Mesothelial cell of epicardium (in vitro differentiated cells): Measurements from ENCODE around the gene HDAC4. TPM values are rescaled to one million over a fixed set of nuclear protein-coding genes. Genes with fewer than 3 reads are reported as not detected.
A peak's percentile ranks its signal among the peaks of the same experiment; 100 is the strongest.

ENCODE experiments used
- DNase-seq, 2 experiments: peaks; one replicate each; pipeline ENCODE4 v3.0.0; 2021; ENCODE audit warnings: low spot score in 2 of 2; ENCODE audit not compliant: unreplicated experiment in 2 of 2
- H3K27ac Mint-ChIP-seq: 2 replicates; pipeline ENCODE4 v1.8.0; 2021; ENCODE audit warnings: mixed read lengths
- H3K27me3 Mint-ChIP-seq: 2 replicates; pipeline ENCODE4 v1.8.0; 2021; ENCODE audit warnings: low read depth, mixed read lengths
- H3K36me3 Mint-ChIP-seq: 2 replicates; pipeline ENCODE4 v1.8.0; 2021; ENCODE audit warnings: mixed read lengths
- H3K4me1 Mint-ChIP-seq: 2 replicates; pipeline ENCODE4 v1.8.0; 2021; ENCODE audit warnings: mixed read lengths
- H3K4me3 Mint-ChIP-seq: 2 replicates; pipeline ENCODE4 v1.8.0; 2021; ENCODE audit warnings: mild to moderate bottlenecking, moderate library complexity, mixed read lengths
- H3K9me3 Mint-ChIP-seq: 2 replicates; pipeline ENCODE4 v1.8.0; 2021; ENCODE audit warnings: mixed read lengths
- total RNA-seq: library from RNA; stranded (reverse); gene quantifications from 3 replicates; pipeline ENCODE4 v1.2.1, GENCODE V29; 2021
- TF ChIP-seq, protein P1 (sequence below): fragments of 200-600 bp; sonication (generic); IDR thresholded peaks from one replicate; pipeline ENCODE4 v1.5.0; 2021; ENCODE audit warnings: antibody characterized with exemption; ENCODE audit not compliant: unreplicated experiment

The HDAC4 gene
- total RNA-seq, 1 donor from 2014 or later = 59.2 TPM

DNA sequence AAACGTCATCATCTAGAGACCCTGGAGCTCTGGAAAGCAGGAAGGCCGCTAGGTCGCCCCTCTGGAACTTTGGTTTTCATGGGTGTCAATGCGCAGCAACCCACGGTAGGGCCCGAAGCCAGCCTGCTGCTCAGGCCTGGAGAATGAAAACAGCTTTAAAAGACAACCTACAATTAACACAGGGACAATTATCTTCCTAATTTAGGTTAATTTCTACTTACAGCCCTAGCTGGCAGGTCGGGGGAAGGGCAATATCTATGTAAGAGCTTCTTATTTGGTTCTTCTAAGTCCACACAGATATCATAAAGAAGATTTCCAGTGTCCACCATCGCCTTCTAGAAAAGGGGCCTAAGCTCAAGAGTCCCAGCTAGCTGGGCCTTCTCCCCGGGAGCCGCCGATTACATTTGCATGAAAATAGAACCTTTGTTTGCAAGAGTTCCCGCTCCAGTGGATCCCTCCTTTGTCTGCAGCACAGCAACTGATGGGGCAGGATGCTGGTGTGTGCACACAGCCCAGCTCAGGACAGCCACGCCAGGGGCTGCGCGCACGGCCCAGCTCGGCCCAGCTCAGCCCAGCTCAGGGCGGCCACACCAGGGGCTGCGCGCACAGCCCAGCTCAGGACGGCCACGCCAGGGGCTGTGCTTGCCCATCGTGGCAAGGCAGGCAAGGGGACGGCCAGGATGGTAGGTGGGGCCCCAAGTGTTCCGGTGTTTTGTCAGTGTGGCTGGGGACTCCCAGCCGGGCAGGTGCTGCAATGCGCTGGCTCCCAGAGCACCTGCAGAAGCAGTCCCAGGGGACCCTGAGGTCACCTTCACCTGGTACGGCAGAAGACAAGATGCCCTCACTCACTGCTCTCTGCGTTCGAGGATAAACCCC lies 109.1 kb downstream of the HDAC4 start:
- TF ChIP-seq, protein P1, sequence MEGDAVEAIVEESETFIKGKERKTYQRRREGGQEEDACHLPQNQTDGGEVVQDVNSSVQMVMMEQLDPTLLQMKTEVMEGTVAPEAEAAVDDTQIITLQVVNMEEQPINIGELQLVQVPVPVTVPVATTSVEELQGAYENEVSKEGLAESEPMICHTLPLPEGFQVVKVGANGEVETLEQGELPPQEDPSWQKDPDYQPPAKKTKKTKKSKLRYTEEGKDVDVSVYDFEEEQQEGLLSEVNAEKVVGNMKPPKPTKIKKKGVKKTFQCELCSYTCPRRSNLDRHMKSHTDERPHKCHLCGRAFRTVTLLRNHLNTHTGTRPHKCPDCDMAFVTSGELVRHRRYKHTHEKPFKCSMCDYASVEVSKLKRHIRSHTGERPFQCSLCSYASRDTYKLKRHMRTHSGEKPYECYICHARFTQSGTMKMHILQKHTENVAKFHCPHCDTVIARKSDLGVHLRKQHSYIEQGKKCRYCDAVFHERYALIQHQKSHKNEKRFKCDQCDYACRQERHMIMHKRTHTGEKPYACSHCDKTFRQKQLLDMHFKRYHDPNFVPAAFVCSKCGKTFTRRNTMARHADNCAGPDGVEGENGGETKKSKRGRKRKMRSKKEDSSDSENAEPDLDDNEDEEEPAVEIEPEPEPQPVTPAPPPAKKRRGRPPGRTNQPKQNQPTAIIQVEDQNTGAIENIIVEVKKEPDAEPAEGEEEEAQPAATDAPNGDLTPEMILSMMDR = no peak
- Mint-ChIP-seq H3K4me3 (no peak overlapping the region), H3K9me3 (no peaks in the 10 kb centered on the region), H3K27me3 (no peaks in the 10 kb centered on the region), H3K36me3 (no peaks in the 10 kb centered on the region), H3K27ac (no peak overlapping the region), H3K4me1 (peaks cover 34% of the 10 kb centered on the region)
- no peak for DNase-seq

DNA sequence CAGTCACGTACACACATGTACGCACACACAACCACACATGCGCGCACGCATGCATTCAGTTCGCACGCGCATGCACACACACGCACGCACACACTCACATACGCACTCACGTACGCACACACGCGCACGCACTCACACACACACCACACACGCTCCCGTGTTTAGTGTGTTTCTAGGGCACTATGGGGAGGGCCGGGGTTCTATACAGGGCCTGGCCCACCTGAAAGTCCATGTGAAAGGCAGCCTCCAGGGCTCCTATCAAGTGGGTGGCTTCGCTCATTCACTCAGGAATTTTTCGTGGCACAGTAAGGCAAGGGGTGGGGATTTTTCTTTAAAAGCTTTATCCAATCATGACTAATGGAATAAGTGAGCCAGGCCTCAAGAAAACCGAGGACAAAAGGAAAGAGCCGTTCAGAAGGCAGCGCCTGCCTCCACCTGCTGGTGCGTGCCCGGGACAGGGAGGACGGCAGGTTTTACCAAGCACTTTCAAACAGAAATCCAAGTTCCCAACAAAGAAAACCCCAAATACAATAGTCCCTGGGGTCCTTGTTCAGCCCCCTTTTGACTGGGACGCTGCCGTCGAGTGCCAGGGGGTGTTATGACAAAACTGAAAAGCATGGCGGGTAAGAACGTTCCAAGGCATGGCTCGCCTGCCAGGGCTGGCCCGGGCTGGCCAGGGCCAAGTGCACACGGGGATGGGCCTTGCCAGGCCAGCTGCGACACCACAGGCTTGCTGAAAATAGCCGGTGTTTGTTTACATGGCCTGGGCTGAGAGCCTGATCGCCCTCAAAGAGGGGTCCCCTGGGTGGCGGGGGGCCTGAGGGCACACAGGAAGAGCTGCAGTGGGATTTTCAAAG lies 110.0 kb downstream of the HDAC4 start:
- Mint-ChIP-seq H3K9me3 (no peaks in the 10 kb centered on the region), H3K4me1 (peaks cover 35% of the 10 kb centered on the region), H3K4me3 (no peak overlapping the region), H3K27me3 (no peaks in the 10 kb centered on the region), H3K36me3 (no peaks in the 10 kb centered on the region), H3K27ac (no peak overlapping the region)
- TF ChIP-seq, protein P1 = no peak
- DNase-seq = peak in 1 of 2 experiments; percentile 3

DNA sequence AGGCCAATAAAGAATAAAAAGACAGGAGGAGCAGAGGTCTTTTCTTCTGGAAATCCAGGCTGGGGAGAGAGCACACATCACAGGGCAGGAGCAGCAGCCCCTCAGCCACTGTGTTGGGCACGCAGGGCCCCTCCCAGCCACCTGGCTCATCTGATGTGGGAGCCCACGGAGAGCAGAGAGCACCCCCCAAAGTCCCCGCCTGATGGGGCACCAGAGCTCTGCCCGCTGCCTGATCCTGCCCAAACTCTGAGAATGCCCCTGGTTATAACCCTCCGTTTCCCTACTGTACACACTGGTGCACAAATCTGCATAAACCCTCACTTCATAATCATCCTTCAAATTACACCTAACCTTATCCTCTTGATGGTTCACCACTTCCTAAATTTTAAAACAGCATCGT lies 111.3 kb downstream of the HDAC4 start:
- peaks cover 43% of the 10 kb centered on the region for H3K4me1 Mint-ChIP-seq
- TF ChIP-seq, protein P1 = no peak
- no peaks in the 10 kb centered on the region for H3K27me3 Mint-ChIP-seq
- no peaks in the 10 kb centered on the region for H3K9me3 Mint-ChIP-seq
- peak overlapping the region; percentile 72 for H3K27ac Mint-ChIP-seq
- DNase-seq = no peak
- no peak overlapping the region for H3K4me3 Mint-ChIP-seq
- no peaks in the 10 kb centered on the region for H3K36me3 Mint-ChIP-seq

DNA sequence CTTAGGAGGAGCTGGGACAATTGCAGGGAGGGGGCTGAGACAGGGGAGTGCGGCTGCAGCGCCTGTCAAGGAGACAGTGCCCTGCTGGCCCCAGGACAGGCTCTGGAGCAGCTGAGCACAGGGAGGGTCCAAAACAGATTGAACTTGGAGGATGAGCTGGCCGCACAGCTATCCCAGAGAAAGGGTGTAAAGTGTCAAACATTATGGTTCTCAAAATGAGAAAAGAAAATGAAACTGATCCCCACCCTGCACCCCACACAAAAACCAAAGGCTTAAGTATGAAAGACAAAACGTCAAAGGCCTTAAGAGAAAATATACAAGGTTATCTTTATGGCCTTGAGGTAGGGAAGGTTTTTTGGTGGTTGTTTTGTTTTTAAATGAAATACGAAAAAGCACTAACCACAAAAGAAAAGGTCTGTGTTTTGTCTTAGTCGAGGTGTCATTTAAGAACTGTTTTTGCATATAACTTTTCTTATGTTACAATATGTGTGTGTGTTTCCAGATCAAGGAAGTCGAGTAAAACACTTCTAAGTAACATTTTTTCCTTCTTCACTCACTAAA lies 111.8 kb downstream of the HDAC4 start:
- H3K4me3 Mint-ChIP-seq = no peak overlapping the region
- peak overlapping the region; percentile 72 for H3K27ac Mint-ChIP-seq
- peaks cover 43% of the 10 kb centered on the region for H3K4me1 Mint-ChIP-seq
- no peaks in the 10 kb centered on the region for H3K27me3 Mint-ChIP-seq
- TF ChIP-seq, protein P1 = no peak
- H3K9me3 Mint-ChIP-seq = no peaks in the 10 kb centered on the region
- DNase-seq = no peak
- H3K36me3 Mint-ChIP-seq = no peaks in the 10 kb centered on the region

DNA sequence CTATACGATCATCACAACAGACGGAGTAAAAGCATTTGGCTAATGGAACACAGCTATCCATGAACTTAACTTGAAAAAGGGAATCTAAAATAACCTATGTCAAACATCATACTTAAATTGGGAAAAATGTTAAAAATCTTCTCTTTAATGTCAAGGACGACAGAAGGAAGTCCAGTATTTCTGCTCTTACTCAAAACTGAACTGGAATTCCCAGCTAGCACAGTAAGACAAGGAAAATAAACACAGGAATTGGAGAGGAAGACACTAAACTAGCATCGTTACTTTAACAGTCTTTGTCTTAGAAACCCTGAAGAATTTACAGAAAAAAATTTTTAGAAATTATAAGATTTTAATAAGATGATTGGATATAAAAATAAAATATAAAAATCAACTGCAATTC lies 112.6 kb downstream of the HDAC4 start:
- peak overlapping the region; percentile 81 for H3K27ac Mint-ChIP-seq
- H3K4me3 Mint-ChIP-seq = no peak overlapping the region
- H3K9me3 Mint-ChIP-seq = no peaks in the 10 kb centered on the region
- peaks cover 42% of the 10 kb centered on the region for H3K4me1 Mint-ChIP-seq
- no peaks in the 10 kb centered on the region for H3K27me3 Mint-ChIP-seq
- no peaks in the 10 kb centered on the region for H3K36me3 Mint-ChIP-seq
- no peak for DNase-seq
- TF ChIP-seq, protein P1 = no peak
